Measurements from ENCODE around the gene MINDY1.

MINDY1 gene

GRCh38 chr1:150968491-150968890 lies 38.2 kb downstream of the MINDY1 start:
- H3K4me3 ChIP-seq (ENCODE audit: insufficient read depth, low read depth, low read length, poor library complexity, severe bottlenecking), result no peak overlapping the region
- peaks cover 52% of the 10 kb centered on the region for H3K36me3 ChIP-seq (ENCODE audit: control insufficient read depth, insufficient read depth, low read length)
- no peaks in the 10 kb centered on the region for H3K27me3 ChIP-seq (replicated peaks; ENCODE audit: control insufficient read depth, insufficient read depth, low read length, poor library complexity, severe bottlenecking)
- no peak for DNase-seq
- H3K4me1 ChIP-seq (ENCODE audit: control insufficient read depth, insufficient read depth, low read length, poor library complexity, severe bottlenecking), result peaks cover 15% of the 10 kb centered on the region
- no peak overlapping the region for H3K27ac ChIP-seq (ENCODE audit: insufficient read depth, low read length, poor library complexity, severe bottlenecking)
- H3K9me3 ChIP-seq (ENCODE audit: control insufficient read depth, low read length), result no peaks in the 10 kb centered on the region

DNA sequence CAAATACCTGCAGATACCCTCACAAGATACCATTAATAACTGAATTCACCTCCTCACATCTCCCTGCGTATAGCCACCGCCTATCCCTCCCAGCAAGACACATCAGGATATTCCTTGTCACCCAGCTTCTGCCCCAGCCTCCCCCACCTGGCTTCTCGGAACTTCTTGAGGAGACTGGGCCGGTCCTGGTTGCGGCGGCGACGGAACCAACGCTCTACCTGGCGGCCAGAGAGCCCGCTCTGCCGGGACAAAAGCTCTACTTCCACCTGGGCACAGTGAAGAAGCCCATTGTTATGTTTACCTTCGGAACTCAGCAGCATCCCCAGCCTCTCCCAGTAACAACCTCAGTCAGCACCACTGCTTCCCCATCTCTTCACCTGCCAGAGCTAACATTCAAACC lies 38.8 kb downstream of the MINDY1 start:
- Histone ChIP-seq H3K4me3 (ENCODE audit: insufficient read depth, low read depth, low read length, poor library complexity, severe bottlenecking) (no peak overlapping the region), H3K9me3 (ENCODE audit: control insufficient read depth, low read length) (no peaks in the 10 kb centered on the region), H3K27me3 (replicated peaks; ENCODE audit: control insufficient read depth, insufficient read depth, low read length, poor library complexity, severe bottlenecking) (no peaks in the 10 kb centered on the region), H3K27ac (ENCODE audit: insufficient read depth, low read length, poor library complexity, severe bottlenecking) (no peak overlapping the region), H3K4me1 (ENCODE audit: control insufficient read depth, insufficient read depth, low read length, poor library complexity, severe bottlenecking) (peaks cover 9% of the 10 kb centered on the region), H3K36me3 (ENCODE audit: control insufficient read depth, insufficient read depth, low read length) (peaks cover 57% of the 10 kb centered on the region)
- DNase-seq, result no peak

DNA sequence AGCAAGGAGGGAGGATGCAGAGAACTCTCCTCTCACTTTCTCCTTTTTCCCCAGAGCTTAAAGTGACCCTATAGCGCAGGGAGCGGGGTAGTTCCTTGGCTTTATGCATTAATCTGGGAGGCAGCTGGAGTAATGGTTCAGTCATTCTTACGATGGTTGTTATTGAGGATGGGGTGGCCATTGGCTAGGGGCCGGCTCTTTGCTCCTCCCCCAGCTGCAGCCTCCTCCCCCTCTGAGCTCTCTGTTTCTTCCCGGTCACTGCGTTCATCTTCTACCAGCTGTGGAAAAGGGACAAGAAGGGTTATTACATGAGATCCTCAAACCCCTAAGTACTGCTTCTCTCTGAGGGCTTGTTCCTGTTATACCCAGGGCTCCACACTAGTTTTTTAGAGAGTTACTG lies 40.7 kb downstream of the MINDY1 start:
- no peak for DNase-seq
- peaks cover 73% of the 10 kb centered on the region for H3K36me3 ChIP-seq (ENCODE audit: control insufficient read depth, insufficient read depth, low read length)
- H3K4me1 ChIP-seq (ENCODE audit: control insufficient read depth, insufficient read depth, low read length, poor library complexity, severe bottlenecking), result no peaks in the 10 kb centered on the region
- no peak overlapping the region for H3K27ac ChIP-seq (ENCODE audit: insufficient read depth, low read length, poor library complexity, severe bottlenecking)
- no peak overlapping the region for H3K4me3 ChIP-seq (ENCODE audit: insufficient read depth, low read depth, low read length, poor library complexity, severe bottlenecking)
- no peaks in the 10 kb centered on the region for H3K9me3 ChIP-seq (ENCODE audit: control insufficient read depth, low read length)
- H3K27me3 ChIP-seq (replicated peaks; ENCODE audit: control insufficient read depth, insufficient read depth, low read length, poor library complexity, severe bottlenecking), result no peaks in the 10 kb centered on the region

DNA sequence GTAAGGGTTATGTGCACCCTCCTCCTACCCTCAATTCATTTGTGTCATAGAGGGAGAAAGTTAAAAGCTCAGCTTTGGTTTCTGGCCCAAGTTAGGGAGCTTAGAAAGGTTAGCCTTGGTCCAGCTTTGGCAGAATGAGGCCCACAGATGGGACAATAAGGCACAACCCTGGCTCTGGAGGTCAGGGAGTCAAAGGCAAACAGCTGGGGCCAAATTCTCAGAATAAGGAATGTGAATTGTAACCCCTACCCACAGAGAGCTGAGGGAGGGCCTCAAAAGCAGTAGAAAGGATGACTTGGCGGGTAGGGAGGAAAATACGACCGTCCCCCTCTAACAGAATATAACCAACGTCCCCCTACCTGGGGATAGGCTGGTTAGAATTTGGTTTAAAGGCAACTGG lies 41.1 kb downstream of the MINDY1 start:
- H3K4me1 ChIP-seq (ENCODE audit: control insufficient read depth, insufficient read depth, low read length, poor library complexity, severe bottlenecking), result no peaks in the 10 kb centered on the region
- no peak overlapping the region for H3K27ac ChIP-seq (ENCODE audit: insufficient read depth, low read length, poor library complexity, severe bottlenecking)
- H3K9me3 ChIP-seq (ENCODE audit: control insufficient read depth, low read length), result no peaks in the 10 kb centered on the region
- H3K4me3 ChIP-seq (ENCODE audit: insufficient read depth, low read depth, low read length, poor library complexity, severe bottlenecking), result no peak overlapping the region
- H3K27me3 ChIP-seq (replicated peaks; ENCODE audit: control insufficient read depth, insufficient read depth, low read length, poor library complexity, severe bottlenecking), result no peaks in the 10 kb centered on the region
- peaks cover 77% of the 10 kb centered on the region for H3K36me3 ChIP-seq (ENCODE audit: control insufficient read depth, insufficient read depth, low read length)
- no peak for DNase-seq

GRCh38 chr1:150964164-150964489 lies 42.6 kb downstream of the MINDY1 start:
- H3K36me3 ChIP-seq (ENCODE audit: control insufficient read depth, insufficient read depth, low read length), result peaks cover 87% of the 10 kb centered on the region
- no peak for DNase-seq
- no peak overlapping the region for H3K4me3 ChIP-seq (ENCODE audit: insufficient read depth, low read depth, low read length, poor library complexity, severe bottlenecking)
- no peaks in the 10 kb centered on the region for H3K27me3 ChIP-seq (replicated peaks; ENCODE audit: control insufficient read depth, insufficient read depth, low read length, poor library complexity, severe bottlenecking)
- H3K9me3 ChIP-seq (ENCODE audit: control insufficient read depth, low read length), result no peaks in the 10 kb centered on the region
- no peaks in the 10 kb centered on the region for H3K4me1 ChIP-seq (ENCODE audit: control insufficient read depth, insufficient read depth, low read length, poor library complexity, severe bottlenecking)
- H3K27ac ChIP-seq (ENCODE audit: insufficient read depth, low read length, poor library complexity, severe bottlenecking), result no peak overlapping the region

- H3K27me3 ChIP-seq (replicated peaks; ENCODE audit: control insufficient read depth, insufficient read depth, low read length, poor library complexity, severe bottlenecking), result no peaks in the 10 kb centered on the region
- no peak overlapping the region for H3K27ac ChIP-seq (ENCODE audit: insufficient read depth, low read length, poor library complexity, severe bottlenecking)
- peaks cover 88% of the 10 kb centered on the region for H3K36me3 ChIP-seq (ENCODE audit: control insufficient read depth, insufficient read depth, low read length)
- no peak overlapping the region for H3K4me3 ChIP-seq (ENCODE audit: insufficient read depth, low read depth, low read length, poor library complexity, severe bottlenecking)
- H3K4me1 ChIP-seq (ENCODE audit: control insufficient read depth, insufficient read depth, low read length, poor library complexity, severe bottlenecking), result no peaks in the 10 kb centered on the region
- DNase-seq, result no peak
- no peaks in the 10 kb centered on the region for H3K9me3 ChIP-seq (ENCODE audit: control insufficient read depth, low read length)
Measured at GRCh38 chr1:150963321-150964163, 43.2 kb downstream of the MINDY1 start.

- Histone ChIP-seq H3K36me3 (ENCODE audit: control insufficient read depth, insufficient read depth, low read length) (peaks cover 75% of the 10 kb centered on the region), H3K27me3 (replicated peaks; ENCODE audit: control insufficient read depth, insufficient read depth, low read length, poor library complexity, severe bottlenecking) (no peaks in the 10 kb centered on the region), H3K4me1 (ENCODE audit: control insufficient read depth, insufficient read depth, low read length, poor library complexity, severe bottlenecking) (no peaks in the 10 kb centered on the region), H3K4me3 (ENCODE audit: insufficient read depth, low read depth, low read length, poor library complexity, severe bottlenecking) (no peak overlapping the region), H3K9me3 (ENCODE audit: control insufficient read depth, low read length) (no peaks in the 10 kb centered on the region), H3K27ac (ENCODE audit: insufficient read depth, low read length, poor library complexity, severe bottlenecking) (no peak overlapping the region)
- no peak for DNase-seq
Measured at GRCh38 chr1:150961756-150962155, 44.9 kb downstream of the MINDY1 start.

- H3K4me3 ChIP-seq (ENCODE audit: insufficient read depth, low read depth, low read length, poor library complexity, severe bottlenecking), result no peak overlapping the region
- H3K9me3 ChIP-seq (ENCODE audit: control insufficient read depth, low read length), result no peaks in the 10 kb centered on the region
- H3K27ac ChIP-seq (ENCODE audit: insufficient read depth, low read length, poor library complexity, severe bottlenecking), result no peak overlapping the region
- H3K4me1 ChIP-seq (ENCODE audit: control insufficient read depth, insufficient read depth, low read length, poor library complexity, severe bottlenecking), result no peaks in the 10 kb centered on the region
- no peaks in the 10 kb centered on the region for H3K27me3 ChIP-seq (replicated peaks; ENCODE audit: control insufficient read depth, insufficient read depth, low read length, poor library complexity, severe bottlenecking)
- peaks cover 67% of the 10 kb centered on the region for H3K36me3 ChIP-seq (ENCODE audit: control insufficient read depth, insufficient read depth, low read length)
- no peak for DNase-seq
Measured at GRCh38 chr1:150960646-150961045, 46.1 kb downstream of the MINDY1 start.

GRCh38 chr1:150957666-150958065 lies 49.0 kb downstream of the MINDY1 start:
- Histone ChIP-seq H3K36me3 (ENCODE audit: control insufficient read depth, insufficient read depth, low read length) (peaks cover 47% of the 10 kb centered on the region), H3K27me3 (replicated peaks; ENCODE audit: control insufficient read depth, insufficient read depth, low read length, poor library complexity, severe bottlenecking) (no peaks in the 10 kb centered on the region), H3K27ac (ENCODE audit: insufficient read depth, low read length, poor library complexity, severe bottlenecking) (no peak overlapping the region), H3K4me3 (ENCODE audit: insufficient read depth, low read depth, low read length, poor library complexity, severe bottlenecking) (no peak overlapping the region), H3K4me1 (ENCODE audit: control insufficient read depth, insufficient read depth, low read length, poor library complexity, severe bottlenecking) (no peaks in the 10 kb centered on the region), H3K9me3 (ENCODE audit: control insufficient read depth, low read length) (no peaks in the 10 kb centered on the region)
- no peak for DNase-seq

DNA sequence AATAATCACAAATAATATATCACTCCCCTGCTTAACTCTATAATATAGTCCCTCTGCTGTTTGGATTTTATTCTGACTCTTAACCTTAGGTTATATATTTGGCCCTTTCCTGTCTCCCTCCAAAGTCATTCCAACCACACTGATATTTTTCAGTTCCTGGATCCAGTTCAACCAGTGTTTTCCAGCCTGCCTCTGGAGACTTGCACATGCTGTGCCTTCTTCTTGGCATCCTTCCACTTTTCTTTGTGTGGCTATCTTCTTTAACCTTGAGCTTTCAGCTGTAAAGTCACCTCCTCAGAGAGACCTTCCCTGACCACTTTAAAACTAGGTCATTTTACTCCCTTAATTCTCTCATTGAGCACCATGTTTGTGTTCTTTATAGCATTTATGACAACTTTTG lies 51.4 kb downstream of the MINDY1 start:
- H3K36me3 ChIP-seq (ENCODE audit: control insufficient read depth, insufficient read depth, low read length), result peaks cover 46% of the 10 kb centered on the region
- H3K4me3 ChIP-seq (ENCODE audit: insufficient read depth, low read depth, low read length, poor library complexity, severe bottlenecking), result no peak overlapping the region
- no peak overlapping the region for H3K27ac ChIP-seq (ENCODE audit: insufficient read depth, low read length, poor library complexity, severe bottlenecking)
- H3K4me1 ChIP-seq (ENCODE audit: control insufficient read depth, insufficient read depth, low read length, poor library complexity, severe bottlenecking), result no peaks in the 10 kb centered on the region
- no peak for DNase-seq
- H3K27me3 ChIP-seq (replicated peaks; ENCODE audit: control insufficient read depth, insufficient read depth, low read length, poor library complexity, severe bottlenecking), result no peaks in the 10 kb centered on the region
- no peaks in the 10 kb centered on the region for H3K9me3 ChIP-seq (ENCODE audit: control insufficient read depth, low read length)
